NCI-H146 treated with DMSO at 0.1 percent for 48 hours (cell line): Measurements from ENCODE around the gene CLPTM1.

ENCODE experiments used
- DNase-seq: peaks from one replicate; lab custom pipeline; 2025; ENCODE audit not compliant: unreplicated experiment; lab: John Stamatoyannopoulos, UW

Gene CLPTM1

DNA sequence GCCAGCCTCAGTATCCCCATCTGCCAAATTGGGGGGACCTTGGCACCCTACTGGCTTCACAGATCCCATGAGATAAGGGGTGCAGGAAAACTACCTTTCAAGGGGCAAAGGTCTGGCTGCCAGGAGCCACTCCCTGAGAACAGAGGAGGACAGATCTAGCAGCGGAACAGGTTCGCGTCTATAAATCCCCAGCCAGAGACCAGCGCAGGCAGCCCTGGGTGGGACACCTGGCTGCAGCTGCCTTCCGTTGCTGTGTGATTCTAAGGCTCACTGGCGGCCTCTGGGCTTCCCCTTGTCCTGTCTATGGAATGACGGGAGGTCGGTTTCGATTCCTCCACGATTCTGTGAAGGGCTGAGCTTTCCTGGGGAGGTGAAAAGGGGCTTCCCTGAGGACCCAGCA is 53.4 kb downstream of the CLPTM1 start:
- DNase-seq, result no peak

DNA sequence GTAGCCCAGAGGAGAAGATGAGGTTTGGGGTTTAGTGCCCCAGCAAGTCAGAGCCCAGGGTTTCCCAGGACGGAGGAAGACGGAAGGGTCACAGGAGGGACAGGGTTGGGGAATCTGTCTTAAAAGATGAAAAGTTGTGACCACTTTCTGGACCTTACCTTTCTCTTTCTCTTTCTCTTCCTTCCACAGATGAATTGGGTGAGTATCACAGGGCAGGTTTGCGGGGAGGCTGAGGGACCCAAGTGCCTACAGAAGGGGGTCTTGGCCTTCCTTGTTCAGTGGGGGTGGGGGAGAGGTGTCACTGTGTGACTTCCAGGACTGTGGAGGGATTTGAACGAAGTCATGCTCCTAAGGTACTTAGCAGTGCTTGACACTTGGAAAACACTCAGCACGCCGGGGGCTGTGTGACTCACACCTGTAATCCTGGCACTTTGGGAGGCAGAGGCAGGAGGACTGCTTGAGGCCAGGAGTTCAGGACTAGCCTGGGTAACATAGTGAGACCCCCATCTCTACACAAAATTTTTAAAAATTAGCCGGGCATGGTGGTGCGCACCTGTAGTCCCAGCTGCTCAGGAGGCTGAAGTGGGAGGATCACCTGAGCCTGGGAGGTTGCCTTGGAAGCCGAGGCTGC is 54.6 kb downstream of the CLPTM1 start:
- DNase-seq, result no peak

DNA sequence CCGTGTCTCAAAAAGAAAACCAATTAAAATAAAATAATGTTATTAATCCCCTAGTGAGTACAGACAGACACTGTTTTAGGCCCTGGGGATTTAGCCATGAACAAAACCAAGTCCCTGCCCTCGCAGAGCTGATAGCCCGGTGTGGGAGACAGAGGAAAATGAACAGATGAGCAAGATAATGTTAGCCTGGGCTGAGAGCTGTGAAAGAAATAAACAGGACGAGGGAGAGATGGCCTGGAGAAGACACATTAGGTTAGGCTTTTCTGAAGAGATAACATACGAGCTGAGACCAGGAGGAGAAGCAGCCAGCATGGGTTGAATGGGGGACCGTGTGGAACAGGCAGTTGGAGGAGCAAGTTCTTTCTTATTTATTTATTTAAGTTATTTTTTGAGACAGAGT is 55.1 kb downstream of the CLPTM1 start:
- DNase-seq, result no peak

GRCh38 chr19:45011959-45012358 is 56.8 kb downstream of the CLPTM1 start:
- no peak for DNase-seq

DNA sequence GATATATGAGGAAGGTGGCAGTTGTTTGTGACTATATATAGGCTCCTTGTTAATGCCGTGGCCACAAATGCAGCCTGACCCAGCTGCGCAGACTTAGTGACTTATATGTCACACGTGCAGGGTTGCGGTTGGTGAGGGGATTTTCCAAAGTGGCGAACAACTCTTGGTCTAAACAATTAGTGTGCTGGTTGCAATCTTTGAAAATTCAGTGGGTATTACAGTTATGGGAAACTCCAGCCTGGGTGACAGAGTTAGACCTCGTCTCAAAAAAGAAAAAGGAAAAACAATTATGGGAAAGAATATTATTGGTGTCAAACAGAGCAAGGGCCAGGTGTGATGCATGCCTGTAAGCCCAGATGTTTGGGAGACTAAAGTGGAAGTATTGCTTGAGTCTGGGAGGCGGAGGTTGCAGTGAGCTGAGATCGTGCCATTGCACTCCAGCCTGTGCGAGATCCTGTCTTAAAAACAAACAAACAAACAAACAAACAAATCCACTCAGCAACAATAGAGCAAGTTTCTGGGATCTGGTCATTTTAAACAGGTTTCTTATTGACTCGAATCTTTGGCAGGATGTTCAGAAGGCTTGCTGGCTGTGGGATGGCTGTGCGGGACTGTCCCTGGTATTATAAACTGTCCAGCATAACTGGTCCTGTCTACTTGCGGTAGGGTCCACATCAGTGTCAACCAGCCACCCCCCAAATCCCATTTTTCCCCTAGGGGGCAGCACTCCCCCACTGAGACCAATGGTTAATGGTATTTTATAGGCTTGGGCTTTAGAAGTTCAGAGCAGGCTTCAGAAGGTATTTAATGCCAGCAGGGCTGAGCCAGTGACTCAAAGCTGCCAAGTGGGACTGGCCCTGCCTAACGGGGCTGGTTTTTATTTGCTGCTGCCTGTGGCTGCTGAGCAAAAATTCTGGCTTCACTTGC is 61.5 kb downstream of the CLPTM1 start:
- DNase-seq, result peak; percentile 8

DNA sequence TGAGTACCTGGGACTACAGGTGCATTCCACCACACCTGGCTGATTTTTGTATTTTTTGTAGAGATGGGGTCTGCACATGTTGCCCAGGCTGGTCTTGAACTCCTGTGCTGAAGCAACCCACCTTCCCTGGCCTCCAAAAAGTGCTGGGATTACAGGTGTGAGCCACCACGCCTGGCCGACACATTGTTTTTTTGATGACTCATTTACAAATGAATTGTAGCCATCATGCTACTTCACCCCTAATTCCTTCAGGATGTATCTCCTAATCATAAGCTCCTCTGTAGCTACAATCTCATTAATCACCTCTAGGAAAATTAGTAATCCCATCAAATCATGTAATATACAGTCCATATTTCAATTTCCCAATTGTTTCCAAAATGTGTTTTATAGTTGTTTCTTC is 64.0 kb downstream of the CLPTM1 start:
- DNase-seq, result no peak

GRCh38 chr19:45020071-45020470 is 64.9 kb downstream of the CLPTM1 start:
- DNase-seq, result no peak

- DNase-seq, result no peak
These were observed 66.8 kb downstream of the CLPTM1 start for GRCh38 chr19:45021971-45022370.

DNA sequence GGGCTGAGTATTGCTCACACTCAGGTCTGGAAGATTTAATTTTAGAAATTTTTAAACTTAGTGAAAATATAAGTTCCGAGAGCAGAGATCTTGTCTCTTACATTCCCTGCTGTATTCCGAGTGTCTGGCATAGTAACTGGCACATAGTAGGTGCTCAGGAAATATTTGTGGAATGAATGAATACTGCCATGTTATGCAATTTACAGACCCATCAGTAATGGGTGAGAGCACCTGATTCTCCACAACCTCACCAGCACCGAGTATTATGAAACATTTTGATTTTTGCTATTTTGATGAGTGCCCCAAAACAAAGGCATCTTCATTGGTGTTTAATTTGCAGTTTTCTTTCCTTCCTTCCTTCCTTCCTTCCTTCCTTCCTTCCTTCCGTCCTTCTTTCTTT is 67.9 kb downstream of the CLPTM1 start:
- no peak for DNase-seq

GRCh38 chr19:45025264-45025663 is 70.1 kb downstream of the CLPTM1 start:
- DNase-seq, result no peak

- no peak for DNase-seq
These were observed 72.2 kb downstream of the CLPTM1 start for GRCh38 chr19:45027371-45027770.

GRCh38 chr19:45030825-45031224 is 75.6 kb downstream of the CLPTM1 start:
- no peak for DNase-seq

DNA sequence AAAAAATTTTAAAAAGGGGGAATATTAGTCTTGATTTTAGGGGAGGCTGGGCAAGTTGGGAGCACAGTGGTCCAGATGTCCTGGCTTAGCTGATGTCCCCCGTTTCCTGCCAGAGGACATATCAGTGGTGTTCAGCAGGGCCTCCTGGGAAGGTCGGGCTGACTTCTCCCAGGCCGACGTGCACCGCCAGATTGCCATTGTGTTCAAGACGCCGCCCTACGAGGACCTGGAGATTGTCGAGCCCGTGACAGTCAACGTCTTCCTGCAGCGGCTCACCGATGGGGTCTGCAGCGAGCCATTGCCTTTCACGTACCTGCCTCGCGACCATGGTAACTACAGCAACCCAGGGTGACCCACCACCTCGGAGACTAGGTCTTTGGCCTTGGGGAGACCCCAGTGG is 77.2 kb downstream of the CLPTM1 start:
- DNase-seq, result no peak

- DNase-seq, result no peak
These were observed 80.6 kb downstream of the CLPTM1 start for GRCh38 chr19:45035755-45036154.

GRCh38 chr19:45037393-45038169 is 82.4 kb downstream of the CLPTM1 start:
- DNase-seq, result no peak

DNA sequence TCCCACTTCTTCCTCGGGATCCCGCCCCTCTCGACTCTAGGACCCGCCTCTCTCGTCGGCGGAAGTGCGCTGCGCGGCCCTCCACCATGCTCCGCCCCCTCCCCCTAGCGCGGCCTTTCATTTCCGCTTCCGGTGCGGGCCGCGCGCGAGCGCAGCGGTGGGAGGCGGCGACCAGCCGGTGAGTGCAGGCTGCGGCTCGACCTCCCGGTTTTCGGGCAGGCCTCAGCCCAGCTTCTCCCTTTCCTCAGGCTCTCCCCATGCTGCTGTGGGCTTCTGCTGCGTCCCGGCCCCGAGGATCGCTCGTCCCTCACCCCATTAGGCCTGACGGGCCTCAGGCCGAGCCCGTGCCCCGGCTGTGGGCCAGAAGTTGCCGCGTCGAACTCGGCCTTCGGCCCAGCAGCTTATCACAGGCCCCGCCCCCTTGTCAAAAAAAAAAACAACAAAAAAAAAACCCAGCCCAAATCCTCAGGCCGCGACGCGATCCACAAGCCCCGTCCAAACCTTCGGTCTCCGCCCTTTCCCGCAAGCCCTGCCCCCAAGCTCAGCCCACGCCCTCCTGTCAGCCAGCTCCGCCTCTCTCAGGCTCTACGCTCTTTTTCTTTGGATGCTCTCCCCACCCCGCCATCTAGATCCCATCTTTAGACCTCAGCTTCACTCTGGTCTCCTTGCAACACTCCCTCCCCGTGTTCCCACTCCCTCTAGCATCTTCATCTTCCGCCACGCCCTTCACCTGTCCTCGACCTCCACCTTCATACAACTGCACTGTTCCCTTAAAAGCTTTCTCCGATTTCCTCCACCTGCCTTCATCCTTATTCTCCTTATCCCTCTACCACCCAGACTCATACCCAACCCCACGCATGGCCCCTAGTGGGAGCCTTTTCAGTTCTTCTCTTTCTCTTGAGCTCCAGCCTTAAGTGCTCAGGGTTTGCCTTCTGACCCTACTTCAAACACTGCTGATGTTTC is 84.0 kb downstream of the CLPTM1 start, which contains the start of gene CLASRP:
Gene CLASRP, plus strand, starts transcription at position 115 of the 963 bp plus-strand sequence. CDS start 1,168 bp downstream, outside the sequence.
- peak; percentile 92 for DNase-seq

DNA sequence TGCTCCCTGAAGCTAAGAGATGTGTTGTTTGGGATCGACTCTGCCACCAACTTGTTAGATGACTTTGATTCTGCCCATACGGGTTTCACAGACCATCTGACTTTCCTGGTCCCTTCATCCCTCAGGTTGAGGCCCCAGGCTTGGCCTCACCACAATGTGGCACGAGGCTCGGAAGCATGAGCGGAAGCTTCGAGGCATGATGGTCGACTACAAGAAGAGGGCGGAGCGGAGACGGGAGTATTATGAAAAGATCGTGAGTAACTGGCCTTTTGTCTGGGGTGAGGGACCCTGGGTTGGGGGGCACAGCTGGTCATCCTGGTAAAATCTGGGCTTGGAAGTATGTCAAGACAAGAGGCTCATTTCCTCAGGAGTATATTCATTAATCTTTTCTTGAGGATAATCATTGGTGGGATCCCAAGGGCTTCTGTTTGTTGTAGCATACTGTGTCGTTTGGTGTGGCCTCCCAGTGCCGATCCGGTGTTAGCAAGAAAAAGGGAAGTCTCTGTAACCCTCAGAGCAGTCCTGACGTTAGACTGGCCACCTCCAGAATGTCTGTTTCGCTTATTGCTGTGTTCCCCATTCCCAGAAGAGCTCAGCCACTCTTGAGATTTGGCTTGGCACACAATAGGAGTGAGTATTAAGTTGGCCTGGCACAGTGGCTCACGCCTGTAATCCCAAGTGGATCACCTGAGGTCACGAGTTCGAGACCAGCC is 85.0 kb downstream of the CLPTM1 start:
- DNase-seq, result no peak

- DNase-seq, result no peak
These were observed 85.9 kb downstream of the CLPTM1 start for GRCh38 chr19:45041125-45041524.
